ENCODE results near the gene ANKS1A. TPM values are rescaled to one million over a fixed set of nuclear protein-coding genes. Genes with fewer than 3 reads are reported as not detected.
"Not testable (repeated sequence)": the region's sequence is repeated elsewhere in the genome, so short reads cannot be mapped to it uniquely, and the experiment has no call there.

Gene ANKS1A
- total RNA-seq, 2 donors from 2014 or later = 20.5 to 68.4 TPM

- intact Hi-C loops (cut with DNase I) = no loop called here
- TF ChIP-seq, protein P1, sequence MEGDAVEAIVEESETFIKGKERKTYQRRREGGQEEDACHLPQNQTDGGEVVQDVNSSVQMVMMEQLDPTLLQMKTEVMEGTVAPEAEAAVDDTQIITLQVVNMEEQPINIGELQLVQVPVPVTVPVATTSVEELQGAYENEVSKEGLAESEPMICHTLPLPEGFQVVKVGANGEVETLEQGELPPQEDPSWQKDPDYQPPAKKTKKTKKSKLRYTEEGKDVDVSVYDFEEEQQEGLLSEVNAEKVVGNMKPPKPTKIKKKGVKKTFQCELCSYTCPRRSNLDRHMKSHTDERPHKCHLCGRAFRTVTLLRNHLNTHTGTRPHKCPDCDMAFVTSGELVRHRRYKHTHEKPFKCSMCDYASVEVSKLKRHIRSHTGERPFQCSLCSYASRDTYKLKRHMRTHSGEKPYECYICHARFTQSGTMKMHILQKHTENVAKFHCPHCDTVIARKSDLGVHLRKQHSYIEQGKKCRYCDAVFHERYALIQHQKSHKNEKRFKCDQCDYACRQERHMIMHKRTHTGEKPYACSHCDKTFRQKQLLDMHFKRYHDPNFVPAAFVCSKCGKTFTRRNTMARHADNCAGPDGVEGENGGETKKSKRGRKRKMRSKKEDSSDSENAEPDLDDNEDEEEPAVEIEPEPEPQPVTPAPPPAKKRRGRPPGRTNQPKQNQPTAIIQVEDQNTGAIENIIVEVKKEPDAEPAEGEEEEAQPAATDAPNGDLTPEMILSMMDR (IDR thresholded peaks at IDR 0.05) = no peak
- TF ChIP-seq POLR2A (IDR thresholded peaks at IDR 0.05) (no peak), POLR2AphosphoS5 (IDR thresholded peaks at IDR 0.05) (no peak)
These were observed 247.1 kb downstream of the ANKS1A start for GRCh38 chr6:35136185-35136584.

GRCh38 chr6:35138191-35138590, 249.1 kb downstream of the ANKS1A start:
- H3K4me3 ChIP-seq; H3K27ac ChIP-seq; intact Hi-C loops (cut with DNase I); H3K9me3 ChIP-seq; DNase-seq (ENCODE audit: low spot score); H3K36me3 ChIP-seq; H3K27me3 ChIP-seq (replicated peaks; ENCODE audit: insufficient read depth); H3K4me1 ChIP-seq (replicated peaks): not testable (repeated sequence)
- WGBS = 78% methylated on average over 3 of the region's 3 CpGs

More at GRCh38 chr6:35136185-35136584, 247.1 kb downstream of the ANKS1A start:
- H3K9me3 ChIP-seq = no peaks in the 10 kb centered on the region
- H3K27ac ChIP-seq = no peak overlapping the region
- H3K36me3 ChIP-seq = no peaks in the 10 kb centered on the region
- H3K4me1 ChIP-seq (replicated peaks) = no peaks in the 10 kb centered on the region
- H3K27me3 ChIP-seq (replicated peaks; ENCODE audit: insufficient read depth) = no peaks in the 10 kb centered on the region
- WGBS = 56% methylated on average over 4 of the region's 4 CpGs
- no peak for DNase-seq (ENCODE audit: low spot score)
- no peak overlapping the region for H3K4me3 ChIP-seq

GRCh38 chr6:35139470-35139869, 250.4 kb downstream of the ANKS1A start:
- no peak for DNase-seq (ENCODE audit: low spot score)
- Histone ChIP-seq H3K4me1 (replicated peaks) (no peaks in the 10 kb centered on the region), H3K9me3 (no peaks in the 10 kb centered on the region), H3K27ac (no peak overlapping the region), H3K36me3 (no peaks in the 10 kb centered on the region), H3K4me3 (no peak overlapping the region), H3K27me3 (replicated peaks; ENCODE audit: insufficient read depth) (no peaks in the 10 kb centered on the region)
- WGBS = 69% methylated on average over 2 of the region's 2 CpGs
- intact Hi-C loops (cut with DNase I) = no loop called here
- TF ChIP-seq POLR2AphosphoS5 (IDR thresholded peaks at IDR 0.05) = no peak
- TF ChIP-seq POLR2A (IDR thresholded peaks at IDR 0.05) = no peak
- TF ChIP-seq, protein P1 (IDR thresholded peaks at IDR 0.05) = no peak

DNA sequence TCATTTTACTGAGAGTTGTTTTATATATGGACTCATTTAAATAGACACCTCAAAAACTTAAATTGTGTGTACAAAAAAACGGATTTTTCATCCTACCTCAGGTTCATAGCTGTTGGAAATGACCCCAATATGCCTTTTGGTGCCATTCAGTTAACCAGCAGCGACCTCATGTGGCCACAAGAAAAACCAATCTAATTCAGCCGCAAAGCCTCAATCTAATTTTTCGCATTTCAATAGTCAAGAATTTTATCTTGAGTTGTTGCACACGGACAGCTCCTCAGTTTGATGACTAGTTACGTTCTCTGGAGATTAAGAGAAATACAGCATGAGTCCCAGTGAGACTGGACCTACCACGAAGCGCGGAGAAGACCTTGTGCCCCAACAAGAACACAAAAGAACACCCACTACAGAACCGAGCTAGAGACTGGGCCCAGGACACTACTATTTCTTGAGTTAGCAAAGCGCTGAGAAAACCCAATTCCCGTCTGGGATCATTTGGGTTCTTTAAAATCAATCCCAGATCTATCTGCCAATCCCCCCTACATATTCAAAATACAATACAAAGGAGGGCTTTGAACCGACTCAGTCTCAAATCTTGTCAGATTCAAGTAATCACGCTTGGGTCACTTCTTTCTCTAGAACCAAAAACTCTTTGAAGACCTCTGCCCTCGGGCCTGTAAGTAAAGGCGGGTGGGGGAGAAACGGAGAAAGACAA, 251.0 kb downstream of the ANKS1A start:
- DNase-seq (ENCODE audit: low spot score) = peak; percentile 24
- Histone ChIP-seq H3K9me3 (no peaks in the 10 kb centered on the region), H3K27me3 (replicated peaks; ENCODE audit: insufficient read depth) (no peaks in the 10 kb centered on the region), H3K4me3 (no peak overlapping the region), H3K4me1 (replicated peaks) (no peaks in the 10 kb centered on the region), H3K27ac (no peak overlapping the region), H3K36me3 (no peaks in the 10 kb centered on the region)
- intact Hi-C loops (cut with DNase I) = loop anchor here (1.0 kb wide), 1 partner anchor 153 kb away; no protein-coding TSS in a partner anchor
- 40% methylated on average over 17 of the region's 17 CpGs for whole genome bisulfite sequencing
- TF ChIP-seq POLR2AphosphoS5 (IDR thresholded peaks at IDR 0.05) = peak; percentile 37
- TF ChIP-seq, protein P1 (IDR thresholded peaks at IDR 0.05) = peak; percentile 41 to 88 (median 78)
- no peak for TF ChIP-seq POLR2A (IDR thresholded peaks at IDR 0.05)

DNA sequence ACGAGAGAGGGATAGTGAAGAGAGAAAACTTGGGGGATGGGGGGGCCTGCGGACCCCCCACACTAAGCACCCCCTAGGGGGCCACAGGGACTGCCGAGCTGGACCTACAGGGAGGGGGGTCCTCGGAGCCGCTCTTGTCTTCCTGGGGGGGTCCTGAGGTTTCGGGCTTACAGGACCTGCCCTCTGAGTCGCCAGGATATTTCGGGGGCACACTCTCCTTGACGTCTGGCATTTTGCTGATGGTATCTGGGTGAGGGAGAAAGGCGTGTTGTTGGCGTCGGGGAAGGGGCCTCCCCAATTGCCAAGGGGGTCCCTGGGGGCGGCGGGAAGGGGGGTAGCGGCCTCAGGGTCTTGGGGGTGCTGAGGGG, 251.6 kb downstream of the ANKS1A start:
- Histone ChIP-seq H3K27me3 (replicated peaks; ENCODE audit: insufficient read depth) (no peaks in the 10 kb centered on the region), H3K9me3 (no peaks in the 10 kb centered on the region), H3K27ac (no peak overlapping the region), H3K4me3 (peak overlapping the region in 1 of 2 donors; percentile 10), H3K4me1 (replicated peaks) (no peaks in the 10 kb centered on the region), H3K36me3 (no peaks in the 10 kb centered on the region)
- no peak for DNase-seq (ENCODE audit: low spot score)
- intact Hi-C loops (cut with DNase I) = loop anchor here (1.0 kb wide), 1 partner anchor 153 kb away; no protein-coding TSS in a partner anchor
- TF ChIP-seq, protein P1 (IDR thresholded peaks at IDR 0.05) = no peak
- TF ChIP-seq POLR2A (IDR thresholded peaks at IDR 0.05) (no peak), POLR2AphosphoS5 (IDR thresholded peaks at IDR 0.05) (no peak)
- WGBS = 63% methylated on average over 15 of the region's 15 CpGs

Small RNA genes within 50 kb of the gene (small RNA-seq; reads per million reads assigned to genes)
- gene AL138721.1 = 0 reads per million in 2 donors

Other genes starting within 250 kb of the ANKS1A start
- gene ILRUN, start 192.5 kb upstream of the ANKS1A start, total RNA-seq = 10 to 100 TPM; 57.4 to 93.6 TPM
- 100 to 1,000 TPM in 1 of 2 donors, 10 to 100 TPM in 1; 82.0 to 102 TPM for gene SNRPC, start 131.8 kb upstream of the ANKS1A start, total RNA-seq
- 10 to 100 TPM; 12.7 to 24.3 TPM for gene BLTP3A, start 97.2 kb upstream of the ANKS1A start, total RNA-seq
- gene TAF11, start 1.2 kb upstream of the ANKS1A start, total RNA-seq = 10 to 100 TPM; 14.8 to 38.6 TPM